HG02938 (cell line): Measurements from ENCODE around the gene EIF3C.
"Not testable (repeated sequence)": the region's sequence is repeated elsewhere in the genome, so short reads cannot be mapped to it uniquely, and the experiment has no call there.

ENCODE experiments used
- ATAC-seq: cut with Tn5 transposase; IDR thresholded peaks from one replicate; pipeline ENCODE4 v1.9.1; 2021; ENCODE audit warnings: mild to moderate bottlenecking, moderate library complexity; ENCODE audit not compliant: unreplicated experiment

Gene EIF3C

GRCh38 chr16:28749997-28750465 lies 38.8 kb downstream of the EIF3C start:
- ATAC-seq = not testable (repeated sequence)

- not testable (repeated sequence) for ATAC-seq
Observed at GRCh38 chr16:28750469-28751067, 39.3 kb downstream of the EIF3C start.

GRCh38 chr16:28751487-28751886 lies 40.2 kb downstream of the EIF3C start, which contains the start of gene NPIPB9:
Gene NPIPB9, plus strand, starts transcription at chr16:28751787.
- ATAC-seq = not testable (repeated sequence)

GRCh38 chr16:28781697-28782096 lies 70.4 kb downstream of the EIF3C start:
- not testable (repeated sequence) for ATAC-seq

GRCh38 chr16:28782357-28782756 lies 71.1 kb downstream of the EIF3C start:
- not testable (repeated sequence) for ATAC-seq
